Mesothelial cell of epicardium (in vitro differentiated cells): Measurements from ENCODE around the gene PHACTR3. TPM values are rescaled to one million over a fixed set of nuclear protein-coding genes. Genes with fewer than 3 reads are reported as not detected.

Experiments used
- DNase-seq, 2 experiments: peaks; one replicate each; pipeline ENCODE4 v3.0.0; 2021; ENCODE audit warnings: low spot score in 2 of 2; ENCODE audit not compliant: unreplicated experiment in 2 of 2
- H3K27ac Mint-ChIP-seq: 2 replicates; pipeline ENCODE4 v1.8.0; 2021; ENCODE audit warnings: mixed read lengths
- H3K27me3 Mint-ChIP-seq: 2 replicates; pipeline ENCODE4 v1.8.0; 2021; ENCODE audit warnings: low read depth, mixed read lengths
- H3K36me3 Mint-ChIP-seq: 2 replicates; pipeline ENCODE4 v1.8.0; 2021; ENCODE audit warnings: mixed read lengths
- H3K4me1 Mint-ChIP-seq: 2 replicates; pipeline ENCODE4 v1.8.0; 2021; ENCODE audit warnings: mixed read lengths
- H3K4me3 Mint-ChIP-seq: 2 replicates; pipeline ENCODE4 v1.8.0; 2021; ENCODE audit warnings: mild to moderate bottlenecking, moderate library complexity, mixed read lengths
- H3K9me3 Mint-ChIP-seq: 2 replicates; pipeline ENCODE4 v1.8.0; 2021; ENCODE audit warnings: mixed read lengths
- CTCF ChIP-seq: fragments of 200-600 bp; sonication (generic); IDR thresholded peaks from one replicate; pipeline ENCODE4 v1.5.0; 2021; ENCODE audit warnings: antibody characterized with exemption; ENCODE audit not compliant: unreplicated experiment
- total RNA-seq: library from RNA; stranded (reverse); gene quantifications from 3 replicates; pipeline ENCODE4 v1.2.1, GENCODE V29; 2021

PHACTR3 gene
- total RNA-seq, 1 donor from 2014 or later, result 0.16 TPM

- Mint-ChIP-seq H3K4me3 (no peak overlapping the region), H3K4me1 (no peaks in the 10 kb centered on the region), H3K9me3 (no peaks in the 10 kb centered on the region), H3K27ac (no peak overlapping the region), H3K36me3 (no peaks in the 10 kb centered on the region), H3K27me3 (peaks cover 33% of the 10 kb centered on the region)
- DNase-seq, result peak in 1 of 2 experiments; percentile 31
- TF ChIP-seq CTCF, result no peak
Observed at GRCh38 chr20:59808729-59809381, 204.5 kb downstream of the PHACTR3 start.

GRCh38 chr20:59809630-59810448 lies 205.5 kb downstream of the PHACTR3 start:
- peaks cover 43% of the 10 kb centered on the region for H3K27me3 Mint-ChIP-seq
- TF ChIP-seq CTCF, result no peak
- no peaks in the 10 kb centered on the region for H3K36me3 Mint-ChIP-seq
- no peak overlapping the region for H3K4me3 Mint-ChIP-seq
- DNase-seq, result peak in 1 of 2 experiments; percentile 13
- H3K9me3 Mint-ChIP-seq, result no peaks in the 10 kb centered on the region
- H3K27ac Mint-ChIP-seq, result no peak overlapping the region
- no peaks in the 10 kb centered on the region for H3K4me1 Mint-ChIP-seq

GRCh38 chr20:59810449-59811187 lies 206.3 kb downstream of the PHACTR3 start:
- Mint-ChIP-seq H3K4me1 (no peaks in the 10 kb centered on the region), H3K27ac (no peak overlapping the region), H3K27me3 (peaks cover 45% of the 10 kb centered on the region), H3K36me3 (no peaks in the 10 kb centered on the region), H3K4me3 (no peak overlapping the region), H3K9me3 (no peaks in the 10 kb centered on the region)
- TF ChIP-seq CTCF, result no peak
- DNase-seq, result peak in 1 of 2 experiments; percentile 25

GRCh38 chr20:59811681-59812171 lies 207.4 kb downstream of the PHACTR3 start:
- DNase-seq, result peak in 1 of 2 experiments; percentile 19
- no peaks in the 10 kb centered on the region for H3K4me1 Mint-ChIP-seq
- H3K27ac Mint-ChIP-seq, result no peak overlapping the region
- H3K36me3 Mint-ChIP-seq, result no peaks in the 10 kb centered on the region
- H3K27me3 Mint-ChIP-seq, result peaks cover 48% of the 10 kb centered on the region
- TF ChIP-seq CTCF, result no peak
- H3K9me3 Mint-ChIP-seq, result no peaks in the 10 kb centered on the region
- no peak overlapping the region for H3K4me3 Mint-ChIP-seq

GRCh38 chr20:59812286-59813125 lies 208.2 kb downstream of the PHACTR3 start:
- TF ChIP-seq CTCF, result no peak
- H3K9me3 Mint-ChIP-seq, result no peaks in the 10 kb centered on the region
- no peaks in the 10 kb centered on the region for H3K36me3 Mint-ChIP-seq
- H3K27me3 Mint-ChIP-seq, result peaks cover 51% of the 10 kb centered on the region
- DNase-seq, result peak in 1 of 2 experiments; percentile 14
- no peak overlapping the region for H3K27ac Mint-ChIP-seq
- H3K4me3 Mint-ChIP-seq, result no peak overlapping the region
- no peaks in the 10 kb centered on the region for H3K4me1 Mint-ChIP-seq
